GM12891 (cell line): Measurements from ENCODE around the gene ADPRS.

ENCODE experiments used
- POLR2A ChIP-seq: IDR thresholded peaks from 2 replicates; pipeline ENCODE4 v1.6.1; 2011; ENCODE audit warnings: low read depth, low read length, control low read depth
- POLR2AphosphoS5 ChIP-seq: IDR thresholded peaks from 2 replicates; pipeline ENCODE4 v1.6.1; 2011; ENCODE audit warnings: low read depth, low read length, control low read depth
- SPI1 ChIP-seq: IDR thresholded peaks from 2 replicates; pipeline ENCODE4 v1.6.1; 2011; ENCODE audit warnings: low read depth, low read length, control low read depth
- TAF1 ChIP-seq: IDR thresholded peaks from 2 replicates; pipeline ENCODE4 v1.6.1; 2011; ENCODE audit warnings: low read depth, low read length, control low read depth

DNA sequence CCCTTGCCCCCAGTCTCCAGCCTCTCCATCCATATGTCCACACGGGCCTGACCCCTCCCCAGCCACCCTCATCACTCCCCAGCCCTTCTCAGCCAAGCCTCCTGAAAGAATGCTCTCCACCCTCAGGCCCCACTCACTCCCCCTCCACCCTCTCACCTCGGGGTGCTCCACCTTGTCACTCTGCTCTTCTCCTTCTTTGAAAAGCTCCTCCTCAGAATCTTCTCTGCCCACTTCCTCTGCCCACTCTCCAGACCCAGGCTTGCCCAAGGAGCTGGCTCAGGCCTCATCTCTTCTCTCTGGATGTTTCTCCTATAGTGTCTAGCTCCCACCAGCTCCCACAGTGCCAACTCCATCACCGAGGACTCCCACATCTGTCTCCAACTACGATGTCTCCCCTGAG is 22.5 kb downstream of the ADPRS start:
- TF ChIP-seq TAF1 (no peak), POLR2A (no peak), POLR2AphosphoS5 (no peak), SPI1 (no peak)
